Prostate gland (tissue), 2 donors: ENCODE measurements around the gene MBL2. TPM values are rescaled to one million over a fixed set of nuclear protein-coding genes. Genes with fewer than 3 reads are reported as not detected.

Experiments used
- DNase-seq: peaks from one replicate; pipeline ENCODE4 v3.0.0-alpha.2; 2019; ENCODE audit warnings: low spot score
- H3K27ac ChIP-seq, 2 donors: fragments of 200-600 bp; sonication (generic); 2 replicates each; pipeline ENCODE4 v1.5.1; 2017 to 2019
- H3K27me3 ChIP-seq: fragments of 200-600 bp; sonication (generic); replicated peaks from 2 replicates; pipeline ENCODE4 v1.5.1; 2019; ENCODE audit not compliant: insufficient read depth
- H3K36me3 ChIP-seq, 2 donors: fragments of 200-600 bp; sonication (generic); 1 replicate in 1 of 2; 2 replicates in 1 of 2; pipeline versions ENCODE4 v1.5.1 to v1.8.1; 2017 to 2019
- H3K4me1 ChIP-seq: fragments of 200-600 bp; sonication (generic); replicated peaks from 2 replicates; pipeline ENCODE4 v1.5.1; 2019
- H3K4me3 ChIP-seq, 2 donors: fragments of 200-600 bp; sonication (generic); 2 replicates each; pipeline ENCODE4 v1.5.1; 2017 to 2019
- H3K9me3 ChIP-seq: fragments of 200-600 bp; sonication (generic); 2 replicates; pipeline ENCODE4 v1.5.1; 2017
- CTCF ChIP-seq, 4 experiments: fragments of 200-600 bp in 2 of 4; fragments of 450-650 bp in 2 of 4; sonication (generic) in 2 of 4; IDR thresholded peaks; 1 replicate in 3 of 4; 2 replicates in 1 of 4; pipeline ENCODE4 v1.5.1; 2016 to 2019; ENCODE audit warnings: antibody characterized with exemption in 4 of 4, mild to moderate bottlenecking in 2 of 4, moderate library complexity in 2 of 4
- POLR2A ChIP-seq: fragments of 450-650 bp; IDR thresholded peaks from one replicate; pipeline ENCODE4 v1.6.1; 2016; ENCODE audit warnings: antibody characterized with exemption, mild to moderate bottlenecking
- POLR2AphosphoS5 ChIP-seq: sonication (generic); formaldehyde crosslinking; IDR thresholded peaks from one replicate; pipeline ENCODE4 v1.6.1; 2017; ENCODE audit warnings: antibody characterized with exemption
- WGBS: methylation state at CpG from one replicate; pipeline ENCODE4 v1.1.5; 2018; 5-methylcytosine and 5-hydroxymethylcytosine counted together
- intact Hi-C: fragments of 100-400 bp; cut with DNase I; formaldehyde crosslinking; loops from one replicate; pipeline ENCODE4 v1.14.2; 2022
- total RNA-seq, 2 donors: library from RNA; depleted of rRNA; stranded (reverse); fragments of >200 nt; gene quantifications; one replicate each; pipeline ENCODE4 v1.1.0, GENCODE V29; 2016

The MBL2 gene
- total RNA-seq, 2 donors from 2014 or later: not detected

GRCh38 chr10:52752261-52752660 lies 20.3 kb downstream of the MBL2 start:
- Histone ChIP-seq H3K4me3 (no peak overlapping the region), H3K36me3 (no peaks in the 10 kb centered on the region), H3K27ac (no peak overlapping the region), H3K4me1 (no peaks in the 10 kb centered on the region), H3K27me3 (no peaks in the 10 kb centered on the region), H3K9me3 (no peaks in the 10 kb centered on the region)
- intact Hi-C loops: no loop called here
- 82% methylated on average over 1 of the region's 1 CpG for WGBS
- TF ChIP-seq POLR2A: no peak
- no peak for TF ChIP-seq CTCF (IDR thresholded peaks at IDR 0.05)
- no peak for TF ChIP-seq POLR2AphosphoS5
- no peak for DNase-seq

- Histone ChIP-seq H3K36me3 (no peaks in the 10 kb centered on the region), H3K4me3 (no peak overlapping the region), H3K9me3 (no peaks in the 10 kb centered on the region), H3K27me3 (no peaks in the 10 kb centered on the region), H3K4me1 (no peaks in the 10 kb centered on the region), H3K27ac (no peak overlapping the region)
- no peak for TF ChIP-seq POLR2AphosphoS5
- no peak for TF ChIP-seq POLR2A
- no peak for TF ChIP-seq CTCF (IDR thresholded peaks at IDR 0.05)
- DNase-seq: no peak
- intact Hi-C loops: no loop called here
- WGBS: 92% methylated on average over 2 of the region's 2 CpGs
Observed at GRCh38 chr10:52751337-52751736, 21.2 kb downstream of the MBL2 start.

- H3K27me3 ChIP-seq: no peaks in the 10 kb centered on the region
- H3K36me3 ChIP-seq: no peaks in the 10 kb centered on the region
- no peaks in the 10 kb centered on the region for H3K4me1 ChIP-seq
- no peak overlapping the region for H3K27ac ChIP-seq
- H3K4me3 ChIP-seq: no peak overlapping the region
- intact Hi-C loops: no loop called here
- H3K9me3 ChIP-seq: no peaks in the 10 kb centered on the region
- no peak for DNase-seq
- TF ChIP-seq POLR2AphosphoS5: no peak
- TF ChIP-seq POLR2A: no peak
- no peak for TF ChIP-seq CTCF (IDR thresholded peaks at IDR 0.05)
- 80% methylated on average over 1 of the region's 1 CpG for WGBS
Observed at GRCh38 chr10:52750629-52751028, 22.0 kb downstream of the MBL2 start.

GRCh38 chr10:52747694-52748093 lies 24.9 kb downstream of the MBL2 start:
- Histone ChIP-seq H3K27ac (no peak overlapping the region), H3K4me3 (no peak overlapping the region), H3K4me1 (no peaks in the 10 kb centered on the region), H3K36me3 (no peaks in the 10 kb centered on the region), H3K27me3 (no peaks in the 10 kb centered on the region), H3K9me3 (no peaks in the 10 kb centered on the region)
- no peak for DNase-seq
- intact Hi-C loops: no loop called here
- WGBS: 74% methylated on average over 4 of the region's 4 CpGs
- no peak for TF ChIP-seq POLR2A
- TF ChIP-seq POLR2AphosphoS5: no peak
- TF ChIP-seq CTCF (IDR thresholded peaks at IDR 0.05): no peak

GRCh38 chr10:52746169-52746568 lies 26.4 kb downstream of the MBL2 start:
- Histone ChIP-seq H3K27me3 (no peaks in the 10 kb centered on the region), H3K4me3 (no peak overlapping the region), H3K27ac (no peak overlapping the region), H3K9me3 (no peaks in the 10 kb centered on the region), H3K4me1 (no peaks in the 10 kb centered on the region), H3K36me3 (no peaks in the 10 kb centered on the region)
- 94% methylated on average over 5 of the region's 5 CpGs for WGBS
- intact Hi-C loops: no loop called here
- no peak for DNase-seq
- TF ChIP-seq CTCF (IDR thresholded peaks at IDR 0.05): no peak
- TF ChIP-seq POLR2A: no peak
- TF ChIP-seq POLR2AphosphoS5: no peak
